ENCODE results near the gene PARN.
A peak's percentile ranks its signal among the peaks of the same experiment; 100 is the strongest.
"Not testable (repeated sequence)": the region's sequence is repeated elsewhere in the genome, so short reads cannot be mapped to it uniquely, and the experiment has no call there.

Gene PARN

GRCh38 chr16:14402114-14403000, 227.7 kb downstream of the PARN start:
- H3K9ac ChIP-seq (ENCODE audit: low read length in 5 of 5); H3K27me3 ChIP-seq (ENCODE audit: control insufficient read depth in 5 of 5, insufficient read depth in 4 of 5, low read length in 5 of 5); H3K4me3 ChIP-seq (ENCODE audit: low read depth in 1 of 5, low read length in 5 of 5); H3K27ac ChIP-seq (ENCODE audit: low read depth, low read length); H3K36me3 ChIP-seq (ENCODE audit: control insufficient read depth in 5 of 5, insufficient read depth in 5 of 5, low read length in 5 of 5); H3K9me3 ChIP-seq (ENCODE audit: control insufficient read depth in 5 of 5, low read length in 5 of 5): not testable (repeated sequence)
- H3K4me1 ChIP-seq (ENCODE audit: control insufficient read depth in 5 of 5, insufficient read depth in 5 of 5, low read length in 5 of 5) = peaks cover 0 to 31% (median 24%) of the 10 kb centered on the region in 5 donors

DNA sequence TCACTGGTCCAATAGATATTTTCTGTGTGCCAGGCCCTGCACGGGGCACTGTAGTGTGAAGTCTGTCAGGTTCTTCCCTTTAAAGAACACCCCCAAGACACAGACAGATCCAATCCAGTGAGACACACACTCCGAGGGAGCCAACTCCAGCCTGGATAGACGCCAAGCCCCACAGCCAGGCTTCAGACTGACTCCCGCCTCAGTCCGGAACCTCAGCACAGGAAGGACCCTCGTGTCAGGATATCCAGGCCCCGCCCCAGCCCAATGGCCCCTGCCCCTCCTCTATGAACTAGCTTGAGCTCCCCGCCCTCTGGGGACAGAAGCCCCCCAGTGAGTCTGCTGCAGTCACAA, 228.4 kb downstream of the PARN start:
- H3K4me3 ChIP-seq (ENCODE audit: low read depth in 1 of 5, low read length in 5 of 5); H3K27ac ChIP-seq (ENCODE audit: low read depth, low read length); H3K9me3 ChIP-seq (ENCODE audit: control insufficient read depth in 5 of 5, low read length in 5 of 5); H3K36me3 ChIP-seq (ENCODE audit: control insufficient read depth in 5 of 5, insufficient read depth in 5 of 5, low read length in 5 of 5); H3K27me3 ChIP-seq (ENCODE audit: control insufficient read depth in 5 of 5, insufficient read depth in 4 of 5, low read length in 5 of 5); H3K9ac ChIP-seq (ENCODE audit: low read length in 5 of 5): not testable (repeated sequence)
- peaks cover 0 to 28% (median 24%) of the 10 kb centered on the region in 5 donors for H3K4me1 ChIP-seq (ENCODE audit: control insufficient read depth in 5 of 5, insufficient read depth in 5 of 5, low read length in 5 of 5)

- not testable (repeated sequence) for H3K27me3 ChIP-seq (ENCODE audit: control insufficient read depth in 5 of 5, insufficient read depth in 4 of 5, low read length in 5 of 5); H3K36me3 ChIP-seq (ENCODE audit: control insufficient read depth in 5 of 5, insufficient read depth in 5 of 5, low read length in 5 of 5); H3K4me3 ChIP-seq (ENCODE audit: low read depth in 1 of 5, low read length in 5 of 5); H3K27ac ChIP-seq (ENCODE audit: low read depth, low read length); H3K9ac ChIP-seq (ENCODE audit: low read length in 5 of 5); H3K9me3 ChIP-seq (ENCODE audit: control insufficient read depth in 5 of 5, low read length in 5 of 5)
- H3K4me1 ChIP-seq (ENCODE audit: control insufficient read depth in 5 of 5, insufficient read depth in 5 of 5, low read length in 5 of 5) = peaks cover 0 to 23% (median 20%) of the 10 kb centered on the region in 5 donors
Measured at GRCh38 chr16:14400978-14401710, 228.9 kb downstream of the PARN start.

GRCh38 chr16:14400285-14400977, 229.6 kb downstream of the PARN start:
- H3K36me3 ChIP-seq (ENCODE audit: control insufficient read depth in 5 of 5, insufficient read depth in 5 of 5, low read length in 5 of 5) = no peaks in the 10 kb centered on the region
- H3K4me1 ChIP-seq (ENCODE audit: control insufficient read depth in 5 of 5, insufficient read depth in 5 of 5, low read length in 5 of 5) = peaks cover 0 to 19% (median 15%) of the 10 kb centered on the region in 5 donors
- H3K27ac ChIP-seq (ENCODE audit: low read depth, low read length) = peak overlapping the region; percentile 68
- H3K9ac ChIP-seq (ENCODE audit: low read length in 5 of 5) = no peak overlapping the region
- no peaks in the 10 kb centered on the region for H3K9me3 ChIP-seq (ENCODE audit: control insufficient read depth in 5 of 5, low read length in 5 of 5)
- H3K4me3 ChIP-seq (ENCODE audit: low read depth in 1 of 5, low read length in 5 of 5) = no peak overlapping the region
- H3K27me3 ChIP-seq (ENCODE audit: control insufficient read depth in 5 of 5, insufficient read depth in 4 of 5, low read length in 5 of 5) = no peaks in the 10 kb centered on the region

DNA sequence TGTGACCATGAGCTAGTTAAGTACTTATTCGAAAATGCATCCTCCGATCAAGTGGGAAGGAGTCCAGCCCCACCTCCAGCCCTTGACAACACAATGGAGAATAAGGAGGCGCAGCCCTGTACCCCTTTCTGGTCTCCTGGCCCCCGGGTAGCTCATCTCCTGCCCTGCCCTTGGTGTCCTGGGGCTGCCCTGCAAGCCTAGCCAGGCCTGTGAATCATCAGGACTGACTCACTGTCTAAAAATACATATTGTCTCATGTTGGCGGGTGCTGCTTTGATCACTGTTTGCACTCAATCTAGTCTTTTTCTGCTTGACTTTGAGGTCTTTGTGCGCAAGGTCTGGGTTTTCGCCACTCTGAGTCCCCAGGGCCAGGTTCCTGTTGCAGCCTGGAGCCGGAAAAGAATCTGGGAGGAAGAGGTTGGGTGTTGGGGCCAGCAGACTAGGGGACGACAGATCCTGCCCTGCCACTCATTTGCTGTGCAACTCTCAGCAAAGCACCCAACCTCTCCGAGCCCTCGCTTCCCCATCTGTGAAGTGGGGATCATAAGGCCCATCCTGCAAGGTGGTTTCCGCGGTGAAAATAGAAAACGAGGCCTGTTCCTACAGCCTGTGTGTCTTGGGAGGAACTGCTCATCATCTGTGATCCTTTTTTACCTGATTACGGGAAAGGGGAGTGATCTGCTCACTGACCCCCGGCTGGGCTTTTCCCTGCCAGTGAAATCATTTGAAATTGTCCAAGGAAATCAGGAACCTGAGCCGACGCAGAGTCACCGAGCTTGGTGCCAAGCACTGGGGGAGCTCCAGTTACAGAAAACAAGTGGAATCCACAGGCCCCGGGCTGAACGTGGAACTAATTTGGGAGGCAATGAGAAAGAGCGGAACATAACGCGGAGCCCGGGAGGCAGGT, 230.4 kb downstream of the PARN start:
- Histone ChIP-seq H3K27ac (ENCODE audit: low read depth, low read length) (peak overlapping the region; percentile 68), H3K9ac (ENCODE audit: low read length in 5 of 5) (peak overlapping the region in 2 of 5 donors; percentile 16 to 72)

DNA sequence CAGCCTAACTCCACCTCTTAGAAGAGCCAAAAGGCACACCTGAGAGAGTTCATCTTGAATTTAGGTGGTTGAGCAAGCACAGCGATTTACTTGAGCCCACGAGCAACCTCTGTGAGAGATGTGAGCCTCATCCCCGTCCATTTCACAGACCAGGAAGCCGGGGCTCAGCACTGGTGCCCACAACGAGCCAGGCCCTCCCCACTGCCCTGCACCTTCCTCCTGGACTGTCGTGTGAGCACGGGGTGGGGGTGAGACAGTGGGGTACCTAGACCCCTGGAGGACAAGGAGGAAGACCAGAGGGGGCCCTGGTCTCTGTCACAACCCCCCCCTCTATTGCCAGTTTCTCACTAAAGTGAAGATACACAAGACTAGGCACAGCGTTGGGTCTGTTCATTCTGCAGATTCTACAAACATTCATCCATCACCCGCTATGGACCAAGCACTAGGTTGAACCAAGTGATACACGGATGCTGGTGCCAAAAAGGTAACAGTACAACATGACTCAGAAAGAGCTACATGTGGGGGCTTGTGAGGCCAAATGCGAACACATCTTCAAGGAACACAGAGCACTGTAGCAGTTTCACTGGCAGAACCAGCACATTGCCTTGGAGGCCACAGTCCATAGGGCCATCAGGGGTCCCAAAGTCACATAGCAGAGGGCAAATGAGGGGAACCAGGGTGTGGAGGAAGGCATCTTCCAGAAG, 231.9 kb downstream of the PARN start:
- no peak overlapping the region for H3K4me3 ChIP-seq (ENCODE audit: low read depth in 1 of 5, low read length in 5 of 5)
- no peaks in the 10 kb centered on the region for H3K27me3 ChIP-seq (ENCODE audit: control insufficient read depth in 5 of 5, insufficient read depth in 4 of 5, low read length in 5 of 5)
- H3K9ac ChIP-seq (ENCODE audit: low read length in 5 of 5) = no peak overlapping the region
- H3K27ac ChIP-seq (ENCODE audit: low read depth, low read length) = no peak overlapping the region
- no peaks in the 10 kb centered on the region for H3K9me3 ChIP-seq (ENCODE audit: control insufficient read depth in 5 of 5, low read length in 5 of 5)
- no peaks in the 10 kb centered on the region for H3K36me3 ChIP-seq (ENCODE audit: control insufficient read depth in 5 of 5, insufficient read depth in 5 of 5, low read length in 5 of 5)
- peaks cover 0 to 19% (median 15%) of the 10 kb centered on the region in 5 donors for H3K4me1 ChIP-seq (ENCODE audit: control insufficient read depth in 5 of 5, insufficient read depth in 5 of 5, low read length in 5 of 5)

More for the DNA sequence above, 230.4 kb downstream of the PARN start:
- Histone ChIP-seq H3K9me3 (ENCODE audit: control insufficient read depth in 5 of 5, low read length in 5 of 5) (no peaks in the 10 kb centered on the region), H3K27me3 (ENCODE audit: control insufficient read depth in 5 of 5, insufficient read depth in 4 of 5, low read length in 5 of 5) (no peaks in the 10 kb centered on the region), H3K4me3 (ENCODE audit: low read depth in 1 of 5, low read length in 5 of 5) (no peak overlapping the region), H3K36me3 (ENCODE audit: control insufficient read depth in 5 of 5, insufficient read depth in 5 of 5, low read length in 5 of 5) (no peaks in the 10 kb centered on the region), H3K4me1 (ENCODE audit: control insufficient read depth in 5 of 5, insufficient read depth in 5 of 5, low read length in 5 of 5) (peaks cover 0 to 19% (median 15%) of the 10 kb centered on the region in 5 donors)

DNA sequence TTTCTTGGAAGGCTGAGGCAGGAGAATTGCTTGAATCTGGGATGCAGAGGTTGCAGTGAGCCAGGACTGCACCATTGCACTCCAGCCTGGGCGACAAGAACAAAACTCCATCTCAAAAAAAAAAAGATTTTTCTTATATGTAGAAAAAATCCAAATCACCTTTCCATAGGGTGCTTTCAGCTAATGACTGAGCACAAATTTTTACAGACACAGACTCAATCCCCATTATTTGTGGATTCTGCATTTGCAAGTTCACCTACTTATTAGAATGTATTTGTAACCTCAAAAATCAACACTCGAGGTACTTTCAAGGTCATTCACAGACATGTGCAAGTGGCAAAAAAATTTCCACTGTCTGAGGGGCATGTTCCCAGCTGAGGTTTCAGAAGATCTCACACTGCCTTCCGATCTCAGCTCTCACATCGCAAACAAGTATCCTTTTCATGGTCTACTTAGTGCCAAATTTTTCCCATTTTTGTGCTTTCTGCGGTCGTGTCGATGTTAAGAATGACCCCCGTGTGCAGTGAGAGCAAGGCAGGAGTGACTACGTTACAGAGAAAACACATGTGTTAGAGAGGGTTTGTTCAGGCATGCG, 234.3 kb downstream of the PARN start:
- H3K9ac ChIP-seq (ENCODE audit: low read length in 5 of 5) = not testable (repeated sequence)

DNA sequence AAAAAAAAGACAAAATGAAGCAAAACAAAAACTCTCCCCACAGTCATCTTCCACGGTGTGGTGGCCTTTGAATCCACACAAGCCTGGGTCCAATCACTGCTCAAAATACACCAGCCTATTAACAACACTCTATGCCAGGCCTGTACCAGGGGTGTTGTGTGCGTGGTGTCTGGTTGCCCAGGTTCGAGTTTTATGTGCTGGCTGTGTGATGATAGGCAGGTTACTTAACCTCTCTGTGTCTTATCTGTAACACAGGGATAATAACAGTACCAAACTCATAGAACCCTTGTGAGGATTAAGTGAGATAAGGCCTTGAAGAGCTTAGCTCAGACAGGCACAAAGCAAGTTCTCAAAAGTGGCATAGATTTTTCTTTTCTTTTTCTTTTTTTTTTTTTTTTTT, 235.2 kb downstream of the PARN start:
- H3K9ac ChIP-seq (ENCODE audit: low read length in 5 of 5) = no peak overlapping the region
- no peaks in the 10 kb centered on the region for H3K36me3 ChIP-seq (ENCODE audit: control insufficient read depth in 5 of 5, insufficient read depth in 5 of 5, low read length in 5 of 5)
- H3K27me3 ChIP-seq (ENCODE audit: control insufficient read depth in 5 of 5, insufficient read depth in 4 of 5, low read length in 5 of 5) = no peaks in the 10 kb centered on the region
- H3K4me1 ChIP-seq (ENCODE audit: control insufficient read depth in 5 of 5, insufficient read depth in 5 of 5, low read length in 5 of 5) = peaks cover 0 to 10% (median 9%) of the 10 kb centered on the region in 5 donors
- H3K27ac ChIP-seq (ENCODE audit: low read depth, low read length) = no peak overlapping the region
- no peaks in the 10 kb centered on the region for H3K9me3 ChIP-seq (ENCODE audit: control insufficient read depth in 5 of 5, low read length in 5 of 5)
- no peak overlapping the region for H3K4me3 ChIP-seq (ENCODE audit: low read depth in 1 of 5, low read length in 5 of 5)

More for the DNA sequence above, 234.3 kb downstream of the PARN start:
- not testable (repeated sequence) for H3K4me3 ChIP-seq (ENCODE audit: low read depth in 1 of 5, low read length in 5 of 5); H3K9me3 ChIP-seq (ENCODE audit: control insufficient read depth in 5 of 5, low read length in 5 of 5); H3K27ac ChIP-seq (ENCODE audit: low read depth, low read length); H3K27me3 ChIP-seq (ENCODE audit: control insufficient read depth in 5 of 5, insufficient read depth in 4 of 5, low read length in 5 of 5); H3K36me3 ChIP-seq (ENCODE audit: control insufficient read depth in 5 of 5, insufficient read depth in 5 of 5, low read length in 5 of 5)
- peaks cover 0 to 18% (median 15%) of the 10 kb centered on the region in 5 donors for H3K4me1 ChIP-seq (ENCODE audit: control insufficient read depth in 5 of 5, insufficient read depth in 5 of 5, low read length in 5 of 5)

DNA sequence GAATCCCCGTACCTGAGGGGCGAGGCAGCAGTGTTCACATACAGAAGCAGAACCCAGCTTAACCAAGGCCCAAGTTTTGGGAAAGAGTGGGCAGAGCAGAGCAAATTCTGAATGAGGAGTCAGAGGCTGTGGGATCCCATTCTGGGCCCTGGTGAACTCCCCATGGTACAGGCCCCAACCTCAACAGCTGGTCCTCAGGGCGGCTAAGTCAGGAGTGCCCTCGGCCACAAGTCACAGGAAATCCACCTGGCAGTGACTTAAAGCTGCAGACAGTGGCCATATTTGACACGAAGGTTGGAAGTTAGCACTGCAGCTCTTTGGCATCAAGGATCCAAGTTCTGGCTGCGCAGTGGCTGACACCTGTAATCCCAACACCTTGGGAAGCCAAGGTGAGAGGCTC, 237.1 kb downstream of the PARN start:
- H3K9ac ChIP-seq (ENCODE audit: low read length in 5 of 5) = no peak overlapping the region
- H3K4me1 ChIP-seq (ENCODE audit: control insufficient read depth in 5 of 5, insufficient read depth in 5 of 5, low read length in 5 of 5) = no peaks in the 10 kb centered on the region
- no peak overlapping the region for H3K27ac ChIP-seq (ENCODE audit: low read depth, low read length)
- no peak overlapping the region for H3K4me3 ChIP-seq (ENCODE audit: low read depth in 1 of 5, low read length in 5 of 5)
- H3K27me3 ChIP-seq (ENCODE audit: control insufficient read depth in 5 of 5, insufficient read depth in 4 of 5, low read length in 5 of 5) = no peaks in the 10 kb centered on the region
- no peaks in the 10 kb centered on the region for H3K36me3 ChIP-seq (ENCODE audit: control insufficient read depth in 5 of 5, insufficient read depth in 5 of 5, low read length in 5 of 5)
- H3K9me3 ChIP-seq (ENCODE audit: control insufficient read depth in 5 of 5, low read length in 5 of 5) = no peaks in the 10 kb centered on the region
